GF-D8 (cell line): ENCODE data around the gene GP9.
"Not testable (repeated sequence)": the region's sequence is repeated elsewhere in the genome, so short reads cannot be mapped to it uniquely, and the experiment has no call there.

ENCODE experiments used
- DNase-seq: peaks from one replicate; lab custom pipeline; 2025; lab: John Stamatoyannopoulos, UW

GP9 gene

DNA sequence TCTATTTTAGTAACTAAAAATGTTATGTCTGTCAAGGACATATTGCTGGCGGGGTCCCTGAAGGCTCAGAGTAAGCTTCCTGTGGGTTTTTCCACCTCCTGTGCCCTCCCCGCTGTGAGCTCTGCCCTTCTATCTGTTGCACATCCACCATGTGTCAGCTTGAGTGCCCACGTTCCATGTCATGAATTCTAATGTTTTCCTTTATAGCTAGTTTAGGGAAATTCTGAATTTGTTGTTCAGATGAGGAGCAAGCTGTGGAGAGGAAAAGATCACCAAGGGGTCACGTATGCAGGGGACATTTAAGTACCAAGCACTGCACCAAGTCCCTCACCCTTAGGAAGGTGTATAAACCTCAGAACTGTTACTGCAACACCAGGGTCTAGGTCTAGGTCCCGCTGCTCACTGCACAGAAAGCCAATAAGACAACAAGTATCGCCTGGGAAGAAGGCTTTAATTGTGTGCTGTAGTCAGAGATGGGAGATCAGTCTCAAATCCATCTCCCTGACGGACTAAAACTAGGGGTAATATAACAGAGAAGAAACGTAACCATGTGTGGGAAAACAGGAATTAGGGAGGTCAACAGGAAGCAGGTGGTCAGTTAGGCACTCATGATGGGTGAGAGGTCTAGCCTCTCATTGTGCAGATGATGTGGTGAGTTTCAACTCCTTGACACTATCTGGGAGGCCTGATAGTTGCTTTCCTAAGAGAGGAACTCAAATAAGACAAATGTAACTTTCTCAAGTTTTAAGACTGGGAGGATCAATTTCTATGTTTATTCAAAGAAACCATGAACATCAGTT lies 9.7 kb downstream of the GP9 start:
- no peak for DNase-seq

DNA sequence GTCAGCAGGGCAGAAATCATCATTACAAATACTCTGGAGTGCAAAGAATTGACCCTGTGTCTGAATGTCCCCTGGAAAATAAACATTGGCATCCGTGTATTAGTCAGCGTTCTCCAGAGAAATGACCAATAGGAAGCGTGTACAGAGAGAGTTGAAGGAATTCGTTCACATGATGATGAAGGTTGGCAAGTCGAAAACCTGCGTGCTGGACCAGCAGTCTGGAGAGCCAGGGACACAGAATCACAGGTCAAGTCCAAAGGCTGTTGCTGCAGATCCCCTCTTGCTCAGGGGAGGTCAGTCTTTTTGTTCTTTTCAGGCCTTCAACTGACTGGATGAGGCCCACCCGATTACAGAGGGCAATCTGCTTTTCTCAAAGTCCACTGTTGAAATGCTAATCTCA lies 16.6 kb downstream of the GP9 start:
- DNase-seq: no peak

DNA sequence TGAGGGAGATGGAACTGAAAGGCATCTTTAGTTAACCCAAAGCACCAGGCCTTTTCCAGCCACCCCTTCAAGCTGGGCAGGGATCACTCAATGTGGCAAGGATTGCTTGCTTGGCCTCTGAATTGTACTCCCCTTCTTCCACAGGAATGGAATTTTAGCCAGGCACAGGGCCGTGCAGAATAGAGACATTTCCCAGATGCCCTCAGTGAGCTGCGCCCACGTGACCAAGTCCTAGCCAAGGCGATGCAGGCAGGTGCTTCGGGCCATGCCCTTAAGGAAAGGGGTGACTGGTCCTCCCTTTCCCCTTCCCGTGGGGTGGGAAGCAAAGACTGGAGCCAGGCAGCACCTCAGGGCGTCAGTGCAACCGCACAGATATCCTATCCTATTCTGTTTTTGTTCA lies 17.9 kb downstream of the GP9 start:
- DNase-seq: no peak

DNA sequence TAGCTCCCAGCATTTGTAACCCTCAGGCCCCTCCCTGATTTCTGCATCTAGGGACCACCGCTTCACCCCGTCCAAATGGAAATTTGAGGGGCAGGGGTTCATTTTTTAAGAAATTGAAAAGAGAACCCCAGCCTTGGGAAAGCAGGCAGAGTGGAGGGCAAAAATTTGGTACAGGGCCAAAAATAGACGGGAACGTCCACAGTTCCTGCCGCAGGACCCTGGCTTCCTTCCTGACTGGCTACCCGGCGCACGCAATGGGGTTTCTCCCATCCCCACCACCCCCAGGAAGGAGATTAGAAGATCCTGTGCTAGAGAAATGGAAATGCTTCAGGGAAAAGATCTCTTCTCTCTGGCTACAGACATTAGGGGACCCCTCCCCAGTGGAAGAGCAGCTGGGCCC lies 20.9 kb downstream of the GP9 start:
- no peak for DNase-seq

DNA sequence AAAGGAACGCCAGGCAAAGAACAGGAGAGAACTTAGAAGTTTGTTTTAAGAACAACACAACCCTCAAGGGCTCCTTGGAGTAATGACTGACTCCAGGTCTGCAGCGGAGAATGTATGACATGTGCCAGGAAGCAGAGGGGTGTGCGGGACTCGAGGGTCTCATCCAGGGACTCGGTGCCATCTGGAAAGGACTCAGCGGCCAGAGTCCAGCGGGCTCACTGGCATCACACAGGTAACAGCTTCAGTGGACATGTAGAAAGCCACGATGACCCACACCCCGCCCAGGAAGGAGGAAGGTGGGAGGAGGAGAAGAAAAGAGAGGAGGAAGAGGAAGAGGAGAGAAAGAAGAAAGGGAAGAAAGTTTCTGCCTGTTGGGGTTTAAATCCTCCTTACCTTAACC lies 21.4 kb downstream of the GP9 start:
- no peak for DNase-seq

DNA sequence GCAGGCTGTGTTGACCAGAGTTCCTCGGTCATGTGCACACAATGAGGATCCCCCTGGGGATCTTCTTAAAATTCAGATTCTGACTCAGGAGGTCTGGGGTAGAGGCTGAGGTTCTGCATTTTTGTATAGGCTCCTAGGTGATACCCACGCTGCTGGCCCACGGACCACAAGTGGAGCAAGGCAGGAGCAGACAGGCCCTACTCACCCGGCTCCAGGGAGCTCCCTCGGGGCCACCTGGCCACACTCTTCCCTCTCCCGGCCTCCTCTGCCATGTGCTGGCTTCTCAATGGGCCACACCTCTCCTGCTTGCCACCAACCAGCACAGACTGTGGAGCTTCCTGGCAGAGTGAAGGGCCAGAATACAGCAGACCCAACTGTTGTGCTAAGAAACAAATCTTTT lies 23.9 kb downstream of the GP9 start:
- no peak for DNase-seq

DNA sequence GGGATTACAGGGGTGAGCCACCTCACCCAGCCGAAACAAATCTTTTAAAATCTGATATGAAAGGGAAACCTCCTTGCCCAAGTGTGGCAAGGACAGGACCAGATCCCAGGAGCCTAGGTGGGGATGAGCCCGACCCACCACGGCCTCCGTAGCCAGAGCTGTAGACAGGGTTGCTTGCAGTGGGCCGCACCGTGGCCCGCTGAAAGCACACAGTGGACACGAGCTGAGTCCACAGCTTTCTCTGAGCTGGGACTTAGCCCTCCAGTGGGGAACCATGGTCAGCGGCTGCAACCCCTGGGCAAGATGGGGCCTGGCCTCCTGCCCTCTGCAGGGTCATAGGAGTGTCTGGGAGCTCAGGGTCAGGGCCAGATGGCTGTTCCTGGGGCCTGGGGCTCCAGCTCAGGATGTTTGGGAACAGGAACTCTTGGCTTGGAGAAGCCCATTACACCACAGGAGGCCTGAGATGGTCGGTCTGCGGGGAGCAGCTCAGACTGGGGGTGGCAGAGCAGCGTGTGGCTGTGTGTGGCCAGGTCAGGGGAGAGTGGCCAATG lies 24.7 kb downstream of the GP9 start:
- no peak for DNase-seq

DNA sequence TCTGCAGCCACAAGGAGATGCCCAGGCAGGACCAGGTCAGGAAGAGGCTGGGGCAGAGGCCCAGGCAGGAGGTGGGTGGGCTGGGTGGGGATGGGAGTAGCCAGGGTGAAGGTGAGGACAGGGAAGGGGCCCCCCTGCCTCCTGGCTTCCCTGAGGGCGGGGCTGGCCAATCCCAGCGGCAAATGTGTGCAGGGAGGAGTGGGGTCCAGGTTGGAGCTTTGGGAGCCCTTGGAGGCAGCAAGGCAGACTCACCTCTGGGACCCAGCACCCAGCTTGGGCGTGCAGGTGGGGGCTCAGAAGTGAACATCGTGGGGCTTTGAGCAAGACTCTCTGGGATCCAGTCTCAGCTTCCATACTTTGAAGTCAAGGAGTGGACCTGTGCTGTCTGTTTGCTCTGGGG lies 25.2 kb downstream of the GP9 start:
- DNase-seq: no peak

DNA sequence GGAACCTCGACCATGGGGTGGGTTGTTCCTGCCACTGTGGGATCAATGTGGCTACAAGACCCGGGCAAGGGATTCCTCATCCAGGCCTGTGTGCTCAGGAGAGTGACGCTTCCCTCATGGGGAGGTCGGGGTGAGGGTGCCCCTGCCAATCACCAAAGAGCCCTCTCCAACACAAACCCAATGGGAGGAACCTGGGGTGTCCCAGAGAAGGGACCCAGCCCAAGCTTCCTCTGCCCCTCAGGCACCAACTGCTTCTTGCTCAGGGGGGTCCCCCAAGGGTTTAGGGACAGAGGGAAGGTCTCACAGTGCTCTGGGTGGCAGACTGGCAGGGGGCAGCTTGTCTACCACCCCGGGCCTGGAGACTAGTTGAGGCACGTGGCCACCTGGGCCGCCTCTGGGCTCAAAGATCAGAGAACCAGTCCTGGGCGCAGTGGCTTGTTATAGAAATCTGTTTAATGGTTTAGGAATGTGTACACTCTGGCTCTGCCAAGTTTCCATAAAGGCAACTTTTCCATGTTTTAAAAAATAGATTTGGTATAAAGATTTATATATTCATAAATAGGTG lies 26.6 kb downstream of the GP9 start:
- DNase-seq: no peak

DNA sequence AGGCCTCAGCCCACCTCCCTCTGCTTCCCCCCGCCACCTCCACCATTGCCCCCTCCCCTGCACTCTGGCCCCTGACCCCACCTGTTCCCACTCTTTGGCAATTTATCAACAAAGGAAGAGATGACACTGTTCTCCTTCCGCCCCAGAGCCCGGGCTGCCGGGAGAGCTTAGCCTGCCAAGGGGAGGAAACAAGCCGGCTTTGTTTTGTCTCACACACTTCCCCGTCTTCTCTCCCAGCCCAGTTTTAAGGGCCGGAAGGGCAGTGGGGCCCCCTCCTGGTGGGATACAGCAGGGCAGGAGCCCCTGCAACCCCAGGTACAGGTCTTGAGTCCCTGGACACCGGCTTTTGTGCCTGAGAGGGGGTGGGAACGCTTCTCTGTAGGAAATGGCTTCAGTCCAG lies 27.3 kb downstream of the GP9 start:
- peak; percentile 16 for DNase-seq

DNA sequence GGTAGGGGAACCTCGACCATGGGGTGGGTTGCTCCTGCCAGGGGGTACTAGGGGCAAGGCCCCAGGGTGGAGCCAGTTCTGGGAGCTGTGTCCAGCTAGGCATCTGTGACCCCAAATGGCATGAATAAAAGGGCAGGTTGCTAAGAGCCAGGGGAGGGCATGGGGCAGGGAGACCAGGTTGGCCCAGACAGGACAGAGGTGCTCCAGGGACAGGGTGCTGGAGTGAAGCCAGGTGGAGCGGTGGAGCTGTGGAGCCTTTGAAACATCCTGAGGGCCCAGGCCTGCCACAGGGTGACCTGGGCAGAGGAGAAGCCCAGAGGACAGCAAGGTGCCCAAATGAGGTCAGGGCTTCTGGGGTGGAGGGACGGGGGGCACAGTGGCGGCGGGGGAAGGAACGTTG lies 27.7 kb downstream of the GP9 start:
- not testable (repeated sequence) for DNase-seq

DNA sequence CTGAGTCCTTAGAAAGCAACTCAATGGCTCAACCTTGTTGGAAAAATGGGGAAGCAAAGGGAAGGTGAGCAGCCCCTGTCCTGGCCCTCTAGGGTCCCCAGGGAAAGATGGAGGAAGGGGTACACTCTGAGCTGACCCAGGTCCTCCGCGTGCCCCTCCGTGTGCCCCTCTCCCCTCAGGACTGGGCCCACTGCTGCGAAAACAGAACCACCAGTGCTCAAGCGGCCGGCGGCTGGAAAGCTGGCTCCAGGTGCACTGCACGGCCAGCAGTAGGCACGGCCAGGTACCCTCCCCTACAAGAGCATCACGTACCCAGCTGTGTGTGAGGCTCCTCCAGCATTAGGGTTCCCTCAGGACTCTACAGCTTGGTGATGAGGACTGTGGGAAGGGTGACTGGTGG lies 34.7 kb downstream of the GP9 start:
- no peak for DNase-seq

DNA sequence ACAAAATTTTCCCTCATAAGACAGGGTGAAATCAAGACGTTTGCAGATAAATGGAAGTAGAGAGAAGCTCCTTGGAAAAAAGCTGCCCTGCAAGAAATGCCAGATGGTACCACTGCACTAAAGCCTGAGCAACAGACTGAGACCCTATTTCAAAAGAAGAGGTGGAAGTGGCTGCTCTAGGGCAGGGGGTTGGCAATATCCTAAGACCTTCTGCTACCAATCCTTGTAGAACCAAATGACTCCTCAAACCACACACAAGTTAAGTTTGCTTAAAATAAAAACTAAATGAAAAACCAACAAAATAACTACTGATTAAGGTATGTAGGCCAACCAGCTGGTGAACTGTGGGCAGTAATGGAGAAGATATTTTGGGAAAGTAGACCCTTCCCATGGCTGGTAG lies 39.7 kb downstream of the GP9 start:
- DNase-seq: no peak

DNA sequence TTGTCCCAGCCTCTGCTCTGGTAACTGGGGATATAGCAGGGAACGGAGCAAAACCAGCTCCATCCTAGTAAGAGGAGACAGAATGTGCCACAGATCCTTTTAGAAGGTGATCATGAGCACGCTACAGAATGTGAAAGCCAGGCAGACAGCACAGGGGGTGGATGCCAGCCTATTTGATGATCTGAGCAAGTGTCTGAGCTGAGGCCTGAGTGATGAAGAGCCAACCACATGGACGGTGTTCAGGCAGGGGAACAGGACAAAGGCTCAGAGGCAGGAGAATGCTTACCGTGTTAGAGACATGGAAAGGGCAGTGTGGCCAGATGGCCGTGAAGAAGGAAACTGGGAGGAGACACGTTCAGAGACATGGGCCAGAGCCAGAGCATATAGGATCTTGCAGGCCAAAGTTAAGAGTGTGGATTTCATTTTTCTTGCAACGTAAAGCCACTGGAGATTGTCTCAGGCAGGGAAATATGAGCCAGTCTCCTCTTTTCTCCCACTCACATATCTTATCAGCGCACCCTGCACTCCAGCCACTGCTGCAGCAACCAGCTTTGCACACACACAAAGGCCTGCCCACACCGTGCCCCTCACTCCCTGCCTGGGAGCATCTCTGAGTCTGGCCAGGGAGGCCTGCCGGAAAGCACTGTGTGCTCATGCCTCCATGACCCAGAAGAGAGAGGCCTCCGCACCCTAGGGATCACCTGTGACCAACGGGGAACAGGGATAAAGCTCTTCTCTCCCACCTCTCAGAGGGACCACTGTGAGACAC lies 41.0 kb downstream of the GP9 start:
- no peak for DNase-seq

DNA sequence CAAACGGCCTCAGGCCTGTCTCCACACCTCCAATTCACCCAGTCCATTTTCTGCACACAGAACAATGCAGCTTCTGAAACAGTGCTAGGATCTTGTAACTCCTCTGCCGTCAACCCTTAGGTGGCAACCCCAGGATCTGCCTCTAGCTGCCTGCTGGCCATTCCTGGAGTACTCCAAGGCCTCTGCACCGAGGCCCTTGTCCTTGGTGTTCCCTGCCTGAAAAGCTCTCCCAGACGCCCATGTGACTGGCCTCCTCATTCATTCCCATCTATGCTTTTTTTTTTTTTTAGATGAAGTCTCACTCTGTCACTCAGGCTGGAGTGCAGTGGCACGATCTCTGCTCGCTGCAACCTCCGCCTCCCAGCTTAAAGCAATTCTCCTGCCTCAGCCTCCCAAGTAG lies 42.7 kb downstream of the GP9 start:
- DNase-seq: no peak

DNA sequence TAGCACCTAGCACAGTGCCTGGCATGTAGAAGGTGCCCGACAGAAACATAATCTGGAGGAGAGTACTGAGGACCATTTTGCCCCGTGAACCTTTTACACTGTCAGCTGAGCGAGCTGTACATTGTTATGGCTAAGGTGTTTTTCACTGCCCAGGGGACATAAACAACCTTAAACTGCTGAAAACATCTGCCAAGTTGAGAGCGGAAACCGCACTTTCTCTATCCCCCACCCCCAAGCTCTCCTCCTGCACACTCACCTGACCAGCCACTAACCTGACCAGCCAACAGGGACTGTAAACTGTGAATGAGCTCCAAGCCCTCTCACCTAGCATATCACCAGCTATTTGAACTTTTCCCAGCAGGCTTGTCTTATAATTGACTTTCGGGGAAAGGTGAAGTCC lies 43.5 kb downstream of the GP9 start:
- no peak for DNase-seq

DNA sequence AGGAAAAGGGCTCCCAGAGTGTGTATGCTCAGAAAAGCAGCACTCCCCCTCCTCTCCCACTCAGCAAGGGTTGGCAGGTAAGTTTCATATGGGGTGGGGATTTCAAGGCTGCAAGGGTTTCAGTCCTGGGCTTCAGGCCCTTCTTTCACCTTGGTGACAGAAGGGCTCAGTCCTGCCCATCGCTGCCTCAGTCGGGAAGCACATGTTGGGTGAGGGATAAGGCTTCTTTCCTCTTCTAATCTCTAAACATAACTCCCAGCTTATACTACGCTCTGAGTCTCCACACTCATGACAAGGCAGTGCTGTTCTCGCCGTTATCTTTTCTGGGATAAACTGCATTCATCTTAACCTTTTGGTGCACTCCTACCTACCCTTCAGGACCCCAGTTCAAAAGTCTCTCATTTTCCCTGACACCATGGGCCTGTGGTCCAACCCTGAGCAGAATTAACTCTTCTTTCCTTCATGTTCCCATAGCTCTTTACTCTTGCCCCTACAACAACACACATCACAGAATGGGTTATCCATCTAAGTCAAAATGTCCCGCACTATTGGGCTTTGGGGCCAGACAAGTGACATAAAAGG lies 44.0 kb downstream of the GP9 start:
- DNase-seq: no peak

DNA sequence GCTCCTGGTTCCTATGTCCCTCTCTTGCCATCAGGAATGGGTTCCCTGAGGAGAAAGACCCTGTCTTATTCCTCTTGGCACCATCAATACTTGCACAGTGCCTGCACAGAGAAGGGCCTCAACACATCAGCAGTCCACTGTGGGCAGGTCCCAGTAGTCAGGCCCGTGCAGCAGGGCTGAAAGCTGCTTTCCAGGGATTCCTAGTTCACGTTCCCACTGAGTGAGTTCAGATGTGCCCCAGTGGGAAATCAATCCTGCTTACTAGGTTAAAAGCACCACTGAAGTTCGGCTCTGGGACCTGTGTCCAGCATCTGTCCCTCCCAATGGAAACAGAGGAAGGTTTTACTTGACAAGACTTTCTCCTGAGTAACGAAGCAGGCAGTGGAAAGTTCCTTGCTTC lies 45.3 kb downstream of the GP9 start:
- DNase-seq: no peak

DNA sequence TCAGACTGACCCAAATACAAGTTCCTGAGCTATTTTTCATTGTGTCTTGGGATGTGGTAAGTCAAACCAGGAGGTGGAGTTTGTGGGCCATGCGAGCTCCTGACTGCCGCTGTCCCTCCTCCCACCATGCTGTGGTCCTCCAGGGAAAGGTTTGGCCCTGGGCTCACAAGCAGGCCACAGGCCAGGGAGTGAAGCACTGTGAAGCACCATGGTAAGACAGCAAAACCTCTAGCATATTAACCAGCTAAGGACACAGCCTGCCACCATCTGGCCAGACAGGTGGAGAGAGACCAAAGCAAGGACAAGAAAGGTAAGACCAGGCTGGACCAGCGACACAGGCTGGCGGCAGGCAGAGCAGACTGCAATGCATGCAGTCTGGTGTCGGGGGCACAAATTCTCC lies 45.7 kb downstream of the GP9 start:
- no peak for DNase-seq

DNA sequence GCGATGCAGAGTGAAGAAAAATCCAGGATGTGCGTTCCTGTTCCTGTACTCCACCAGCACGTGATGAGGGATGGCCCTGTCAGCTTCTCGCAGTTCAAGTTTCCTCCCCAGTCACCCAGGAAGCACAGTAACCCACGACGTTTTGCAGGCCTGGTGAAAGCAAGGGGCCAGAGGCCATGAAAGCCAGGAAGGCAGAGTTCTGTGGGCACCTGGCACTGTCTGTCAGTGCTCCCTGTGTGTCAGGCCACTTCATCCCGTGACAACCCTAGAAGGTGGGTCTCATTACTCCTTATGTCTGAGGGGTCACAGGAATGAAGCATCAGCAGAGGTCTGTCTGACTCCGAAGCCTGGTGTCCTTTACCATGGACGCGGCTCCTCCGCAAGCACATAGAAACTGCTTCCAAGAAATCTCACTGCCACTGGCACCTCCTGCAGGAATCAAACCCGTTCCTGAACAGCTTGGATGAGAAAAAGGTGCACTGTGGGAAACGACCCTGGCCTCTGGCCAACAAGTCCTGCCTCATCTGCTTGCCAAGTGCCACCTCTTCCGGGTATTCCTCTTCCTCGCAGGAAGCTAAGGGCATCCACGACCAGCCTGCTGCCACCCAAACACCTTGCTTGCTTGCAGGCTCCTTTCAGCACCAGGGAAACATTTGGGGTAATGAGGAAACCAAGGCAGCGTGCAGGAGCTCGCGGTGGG lies 46.4 kb downstream of the GP9 start:
- no peak for DNase-seq

DNA sequence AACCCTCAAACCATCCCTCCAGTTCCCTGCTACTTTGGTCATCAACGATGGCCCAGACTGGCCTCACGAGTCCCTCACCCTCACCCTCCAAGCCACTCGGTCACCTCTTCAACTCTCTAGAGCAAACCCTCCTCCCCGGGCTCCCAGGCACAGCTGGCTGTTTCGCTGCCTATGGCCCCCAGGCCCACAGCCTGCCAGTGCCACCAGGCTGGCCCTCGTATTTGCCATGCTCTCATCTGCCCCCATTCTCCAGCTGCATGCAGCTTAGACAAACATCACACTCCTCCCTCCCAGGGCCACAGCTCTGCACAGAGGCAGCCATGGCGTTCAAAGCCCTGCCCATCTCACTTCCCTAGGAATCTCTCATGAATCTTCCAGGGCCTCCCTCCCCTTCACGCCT lies 47.2 kb downstream of the GP9 start:
- DNase-seq: no peak
